GM23248 (cell line): ENCODE results near the gene RNASEH2C.

Source experiments
- EZH2 ChIP-seq: fragments of 200-600 bp; sonication (generic); IDR thresholded peaks from 2 replicates; pipeline ENCODE4 v1.6.1; 2018; ENCODE audit warnings: antibody characterized with exemption, mild to moderate bottlenecking; ENCODE audit not compliant: insufficient read depth, poor library complexity, severe bottlenecking
- EZH2phosphoT487 ChIP-seq: fragments of 200-600 bp; sonication (generic); IDR thresholded peaks from 2 replicates; pipeline ENCODE4 v1.6.1; 2018; ENCODE audit warnings: antibody characterized with exemption, moderate library complexity, mild to moderate bottlenecking, low read depth; ENCODE audit not compliant: insufficient read depth

DNA sequence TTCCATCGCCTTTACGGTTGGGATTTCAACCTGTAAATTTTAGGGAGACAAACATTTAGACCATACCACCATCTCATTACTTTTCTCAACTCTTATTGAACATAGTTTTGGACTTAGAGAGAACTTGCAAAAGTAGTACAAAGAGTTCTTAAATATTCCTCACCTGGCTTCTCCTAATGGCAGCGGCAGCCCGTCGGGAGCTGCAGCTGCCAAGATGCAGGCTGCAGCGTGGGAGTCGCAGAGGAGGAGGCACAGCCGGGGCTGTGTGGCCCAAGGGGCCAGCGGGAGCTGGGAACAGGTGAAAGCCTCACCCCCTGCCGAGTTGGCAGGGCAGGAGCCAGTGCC is 23.1 kb upstream of the RNASEH2C start:
- TF ChIP-seq EZH2 (no peak), EZH2phosphoT487 (no peak)
